KMS-11 (cell line): ENCODE data around the gene MAGOH.

ENCODE experiments used
- H2AFZ ChIP-seq: fragments of 200-600 bp; sonication (generic); 2 replicates; pipeline ENCODE4 v1.6.1; 2016; ENCODE audit warnings: antibody characterized with exemption, mixed run types, low read depth
- H3K27ac ChIP-seq: fragments of 200-600 bp; sonication (generic); 2 replicates; pipeline ENCODE4 v1.6.1; 2016; ENCODE audit warnings: mild to moderate bottlenecking, mixed run types
- H3K27me3 ChIP-seq: fragments of 200-600 bp; sonication (generic); 2 replicates; pipeline ENCODE4 v1.6.1; 2017; ENCODE audit warnings: mild to moderate bottlenecking, low read depth, mixed run types, moderate library complexity; ENCODE audit not compliant: insufficient read depth
- H3K36me3 ChIP-seq: fragments of 200-600 bp; sonication (generic); 2 replicates; pipeline ENCODE4 v1.6.1; 2017; ENCODE audit warnings: mild to moderate bottlenecking, mixed run types; ENCODE audit not compliant: insufficient read depth
- H3K4me1 ChIP-seq: fragments of 200-600 bp; sonication (generic); 2 replicates; pipeline ENCODE4 v1.6.1; 2016; ENCODE audit warnings: mild to moderate bottlenecking, low read depth, mixed run types; ENCODE audit not compliant: poor library complexity, severe bottlenecking
- H3K4me2 ChIP-seq: fragments of 200-600 bp; sonication (generic); 2 replicates; pipeline ENCODE4 v1.7.0; 2016; ENCODE audit warnings: mild to moderate bottlenecking, mixed run types
- H3K4me3 ChIP-seq: fragments of 200-600 bp; sonication (generic); IDR thresholded peaks from 2 replicates; pipeline ENCODE4 v1.6.1; 2017; ENCODE audit warnings: low read depth, low read length, mixed read lengths; ENCODE audit not compliant: insufficient read depth
- H3K79me2 ChIP-seq: fragments of 200-600 bp; sonication (generic); 2 replicates; pipeline ENCODE4 v1.6.1; 2016; ENCODE audit warnings: low read depth, mixed run types; ENCODE audit not compliant: insufficient read depth
- H3K9ac ChIP-seq: fragments of 200-600 bp; sonication (generic); 2 replicates; pipeline ENCODE4 v1.6.1; 2016; ENCODE audit warnings: mild to moderate bottlenecking, mixed run types
- H4K20me1 ChIP-seq: fragments of 200-600 bp; sonication (generic); 2 replicates; pipeline ENCODE4 v1.6.1; 2016; ENCODE audit warnings: mild to moderate bottlenecking, mixed run types; ENCODE audit not compliant: insufficient read depth
- CTCF ChIP-seq: fragments of 200-600 bp; sonication (generic); conservative IDR thresholded peaks from 2 replicates; pipeline ENCODE4 v1.6.1; 2017; ENCODE audit warnings: low read depth, mild to moderate bottlenecking, antibody characterized with exemption, low read length, moderate library complexity, mixed read lengths

MAGOH gene

GRCh38 chr1:53190210-53190611 lies 48.1 kb downstream of the MAGOH start:
- Histone ChIP-seq H3K27ac (no peak overlapping the region), H2AFZ (no peak overlapping the region), H3K27me3 (no peaks in the 10 kb centered on the region), H4K20me1 (no peaks in the 10 kb centered on the region), H3K36me3 (no peaks in the 10 kb centered on the region), H3K4me2 (no peak overlapping the region), H3K4me3 (no peak overlapping the region), H3K79me2 (no peaks in the 10 kb centered on the region), H3K9ac (no peak overlapping the region), H3K4me1 (no peaks in the 10 kb centered on the region)
- TF ChIP-seq CTCF, result no peak

GRCh38 chr1:53189061-53189460 lies 49.3 kb downstream of the MAGOH start:
- no peaks in the 10 kb centered on the region for H3K27me3 ChIP-seq
- H3K9ac ChIP-seq, result no peak overlapping the region
- no peak overlapping the region for H3K4me2 ChIP-seq
- TF ChIP-seq CTCF, result no peak
- no peaks in the 10 kb centered on the region for H4K20me1 ChIP-seq
- no peaks in the 10 kb centered on the region for H3K36me3 ChIP-seq
- no peaks in the 10 kb centered on the region for H3K79me2 ChIP-seq
- no peak overlapping the region for H3K27ac ChIP-seq
- H3K4me3 ChIP-seq, result no peak overlapping the region
- no peak overlapping the region for H2AFZ ChIP-seq
- no peaks in the 10 kb centered on the region for H3K4me1 ChIP-seq

GRCh38 chr1:53188099-53188498 lies 50.2 kb downstream of the MAGOH start:
- Histone ChIP-seq H4K20me1 (no peaks in the 10 kb centered on the region), H3K27me3 (no peaks in the 10 kb centered on the region), H2AFZ (no peak overlapping the region), H3K36me3 (no peaks in the 10 kb centered on the region), H3K4me1 (no peaks in the 10 kb centered on the region), H3K4me3 (no peak overlapping the region), H3K79me2 (no peaks in the 10 kb centered on the region), H3K9ac (no peak overlapping the region), H3K27ac (no peak overlapping the region), H3K4me2 (no peak overlapping the region)
- TF ChIP-seq CTCF, result no peak

- Histone ChIP-seq H3K79me2 (no peaks in the 10 kb centered on the region), H3K36me3 (no peaks in the 10 kb centered on the region), H3K4me2 (no peak overlapping the region), H3K27ac (no peak overlapping the region), H2AFZ (no peak overlapping the region), H4K20me1 (no peaks in the 10 kb centered on the region), H3K9ac (no peak overlapping the region), H3K27me3 (no peaks in the 10 kb centered on the region), H3K4me3 (no peak overlapping the region), H3K4me1 (no peaks in the 10 kb centered on the region)
- TF ChIP-seq CTCF, result no peak
Observed at GRCh38 chr1:53187401-53187800, 50.9 kb downstream of the MAGOH start.

GRCh38 chr1:53186533-53186932 lies 51.8 kb downstream of the MAGOH start:
- no peak overlapping the region for H2AFZ ChIP-seq

More at GRCh38 chr1:53186533-53186932, 51.8 kb downstream of the MAGOH start:
- Histone ChIP-seq H3K27ac (no peak overlapping the region), H3K9ac (no peak overlapping the region), H3K4me1 (no peaks in the 10 kb centered on the region), H3K4me3 (no peak overlapping the region), H3K79me2 (no peaks in the 10 kb centered on the region), H3K36me3 (no peaks in the 10 kb centered on the region), H3K4me2 (no peak overlapping the region), H3K27me3 (no peaks in the 10 kb centered on the region), H4K20me1 (no peaks in the 10 kb centered on the region)
- no peak for TF ChIP-seq CTCF
